HG02852 (cell line): Measurements from ENCODE around the gene BICRA.
"Not testable (repeated sequence)": the region's sequence is repeated elsewhere in the genome, so short reads cannot be mapped to it uniquely, and the experiment has no call there.

Source experiments
- ATAC-seq: cut with Tn5 transposase; IDR thresholded peaks from one replicate; pipeline ENCODE4 v1.9.1; 2021; ENCODE audit warnings: mild to moderate bottlenecking, moderate library complexity; ENCODE audit not compliant: unreplicated experiment

Gene BICRA

DNA sequence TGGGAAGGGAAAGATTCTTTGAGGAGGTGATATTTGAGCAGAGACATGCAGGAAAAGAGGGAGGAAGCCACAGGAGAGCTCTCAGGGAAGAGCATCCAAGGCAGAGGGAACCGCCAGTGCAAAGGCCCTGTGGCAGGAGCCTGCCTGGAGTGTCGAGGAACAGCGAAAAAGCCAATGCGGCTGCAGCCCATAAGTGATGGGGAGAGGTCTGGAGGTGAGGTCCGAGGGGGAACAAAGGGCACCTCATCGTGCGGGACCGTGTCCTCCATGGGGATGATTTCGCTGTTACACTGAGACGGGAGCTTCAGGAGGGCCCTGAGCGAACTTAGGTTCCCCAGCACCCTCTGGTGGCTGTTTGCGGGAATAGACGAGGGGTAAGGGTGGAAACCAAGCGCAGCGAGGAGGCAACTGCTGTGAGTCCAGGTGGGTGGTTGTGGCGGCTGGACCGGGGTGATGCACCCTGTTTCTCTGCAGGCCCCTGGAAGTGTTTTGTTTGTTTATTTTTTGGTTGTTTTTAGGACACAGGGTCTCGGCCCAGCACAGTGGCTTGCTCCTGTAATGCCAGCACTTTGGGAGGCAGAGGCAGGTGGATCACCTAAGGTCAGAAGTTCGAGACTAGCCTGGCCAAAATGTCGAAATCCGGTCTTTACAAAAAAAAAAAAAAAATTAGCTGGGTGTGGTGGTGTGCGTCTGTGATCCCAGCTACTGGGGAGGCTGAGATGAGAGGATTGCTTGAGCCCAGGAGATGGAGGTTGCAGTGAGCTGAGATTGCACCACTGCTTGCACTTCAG, 98.4 kb downstream of the BICRA start:
- ATAC-seq, result no peak

DNA sequence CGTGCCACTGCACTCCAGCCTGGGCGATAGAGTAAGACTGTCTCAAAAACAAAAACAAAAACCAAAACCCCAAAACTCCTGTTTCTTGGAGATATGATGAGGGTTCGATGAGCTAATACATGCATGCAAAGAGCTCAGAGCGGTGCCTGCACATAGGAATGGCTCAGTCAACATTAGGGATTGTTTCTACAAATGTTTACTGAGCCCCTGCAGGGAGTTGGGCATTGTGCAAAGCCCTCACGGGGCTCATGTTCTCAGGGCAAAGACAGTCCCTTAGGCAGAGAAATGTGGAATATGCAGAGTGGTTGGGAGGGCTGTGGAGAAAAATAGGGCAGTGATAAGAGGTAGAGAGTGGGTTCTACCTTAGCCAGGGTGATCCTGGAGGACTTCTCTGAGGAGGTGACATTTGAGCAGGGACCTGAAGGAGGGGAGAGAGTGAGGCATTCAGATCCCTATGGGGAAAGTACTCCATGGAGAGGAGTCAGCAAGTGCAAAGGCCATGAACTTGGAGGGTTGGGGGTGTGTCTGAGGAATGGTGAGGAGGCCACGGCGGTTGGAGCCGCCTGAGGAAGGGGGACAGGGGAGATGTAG, 102.8 kb downstream of the BICRA start:
- ATAC-seq, result no peak

DNA sequence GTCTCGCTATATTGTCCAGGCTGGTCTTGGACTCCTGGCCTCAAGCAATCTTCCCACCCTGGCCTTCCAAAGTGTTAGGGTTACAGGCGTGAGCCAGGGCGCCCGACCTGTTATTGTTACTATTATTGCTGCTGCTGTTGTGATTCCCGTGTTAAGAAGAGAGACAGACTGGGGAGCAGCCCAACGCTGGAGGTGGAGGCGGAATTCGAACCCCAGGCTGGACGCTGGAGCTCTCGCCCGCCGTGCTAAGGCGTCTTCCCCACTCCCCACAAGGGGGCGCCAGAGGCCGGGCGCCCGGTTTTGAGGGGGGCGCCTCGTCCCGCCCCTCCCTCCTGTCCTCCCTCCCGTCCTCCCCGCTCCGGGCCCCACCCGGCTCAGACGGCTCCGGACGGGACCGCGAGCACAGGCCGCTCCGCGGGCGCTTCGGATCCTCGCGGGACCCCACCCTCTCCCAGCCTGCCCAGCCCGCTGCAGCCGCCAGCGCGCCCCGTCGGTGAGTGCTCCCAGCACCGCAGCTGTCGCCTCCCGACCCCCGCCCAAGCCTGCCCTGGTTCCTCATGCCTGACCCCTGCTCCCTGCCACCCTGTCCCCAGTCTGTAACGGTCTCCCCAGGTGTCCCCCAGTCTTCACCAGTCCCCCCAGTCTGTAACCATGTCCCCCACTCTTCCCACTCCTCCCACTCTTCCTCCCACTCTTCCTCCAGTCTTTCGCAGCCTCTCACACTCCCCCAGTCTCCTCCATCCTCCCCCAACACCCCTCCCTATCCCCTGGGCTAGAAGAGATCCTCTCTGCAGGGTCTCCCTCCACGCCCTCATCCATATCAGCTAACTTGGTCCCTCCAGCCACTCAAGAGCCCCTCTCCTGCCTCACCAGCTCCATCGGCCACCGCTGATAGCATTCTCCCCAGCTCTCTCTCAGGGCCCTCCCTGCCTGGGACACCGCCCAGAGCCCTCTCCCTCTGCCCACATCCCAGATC, 104.4 kb downstream of the BICRA start, which contains the start of gene EHD2:
EHD2 (plus strand) TSS at position 377 of the 976 bp plus-strand sequence. CDS start 3,191 bp downstream, outside the sequence.
- no peak for ATAC-seq

DNA sequence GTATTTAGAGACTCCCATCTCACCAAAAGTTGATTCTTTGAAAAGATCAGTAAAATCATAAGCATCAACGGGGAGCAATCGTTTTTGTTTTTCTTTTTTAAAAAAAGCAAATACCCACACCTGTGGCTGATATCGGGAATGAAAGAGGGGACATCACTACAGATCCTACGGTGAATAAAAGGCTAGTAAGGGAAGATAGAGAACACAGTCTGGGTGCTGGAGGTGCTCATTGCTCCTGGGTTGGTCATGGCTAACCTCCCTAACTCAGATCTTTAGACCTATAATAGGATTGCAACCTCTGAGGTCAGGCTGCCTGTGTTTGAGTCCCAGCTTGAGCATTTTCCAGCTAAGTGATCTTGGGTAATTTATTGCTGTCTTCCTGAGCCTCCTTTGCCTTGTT, 105.4 kb downstream of the BICRA start:
- ATAC-seq, result no peak

DNA sequence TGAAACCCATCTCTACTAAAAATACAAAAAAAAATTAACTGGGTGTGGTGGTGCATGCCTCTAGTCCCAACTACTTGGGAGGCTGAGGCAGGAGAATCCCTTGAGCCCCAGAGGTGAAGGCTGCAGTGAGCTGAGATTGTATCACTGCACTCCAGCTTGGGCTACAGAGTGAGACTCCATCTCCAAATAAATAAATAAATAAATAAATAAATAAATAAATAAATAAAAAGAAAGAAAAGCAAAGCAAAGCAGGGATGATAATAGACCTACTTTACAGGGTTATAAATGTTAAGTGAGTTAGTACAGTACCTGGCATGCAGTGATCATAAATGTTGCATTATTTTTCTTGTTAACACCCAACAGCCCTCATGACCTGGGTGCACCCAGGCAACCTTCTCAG, 105.9 kb downstream of the BICRA start:
- not testable (repeated sequence) for ATAC-seq

DNA sequence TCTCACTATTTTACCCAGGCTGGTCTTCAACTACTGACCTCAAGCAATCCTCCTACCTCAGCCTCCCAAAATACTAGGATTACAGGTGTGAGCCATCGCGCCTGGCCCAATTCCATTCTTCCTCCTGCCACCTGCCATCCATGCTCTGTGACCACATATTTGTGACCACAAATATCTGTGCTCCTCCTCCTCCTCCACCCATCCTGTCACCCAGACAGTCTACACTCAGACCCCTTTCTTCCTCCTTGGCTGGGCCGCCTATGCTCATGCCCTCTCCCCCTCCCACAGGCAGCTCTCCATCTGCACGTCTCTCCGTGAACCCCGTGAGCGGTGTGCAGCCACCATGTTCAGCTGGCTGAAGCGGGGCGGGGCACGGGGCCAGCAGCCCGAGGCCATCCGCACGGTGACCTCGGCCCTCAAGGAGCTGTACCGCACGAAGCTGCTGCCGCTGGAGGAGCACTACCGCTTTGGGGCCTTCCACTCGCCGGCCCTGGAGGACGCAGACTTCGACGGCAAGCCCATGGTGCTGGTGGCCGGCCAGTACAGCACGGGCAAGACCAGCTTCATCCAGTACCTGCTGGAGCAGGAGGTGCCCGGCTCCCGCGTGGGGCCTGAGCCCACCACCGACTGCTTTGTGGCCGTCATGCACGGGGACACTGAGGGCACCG, 107.5 kb downstream of the BICRA start:
- ATAC-seq, result no peak

DNA sequence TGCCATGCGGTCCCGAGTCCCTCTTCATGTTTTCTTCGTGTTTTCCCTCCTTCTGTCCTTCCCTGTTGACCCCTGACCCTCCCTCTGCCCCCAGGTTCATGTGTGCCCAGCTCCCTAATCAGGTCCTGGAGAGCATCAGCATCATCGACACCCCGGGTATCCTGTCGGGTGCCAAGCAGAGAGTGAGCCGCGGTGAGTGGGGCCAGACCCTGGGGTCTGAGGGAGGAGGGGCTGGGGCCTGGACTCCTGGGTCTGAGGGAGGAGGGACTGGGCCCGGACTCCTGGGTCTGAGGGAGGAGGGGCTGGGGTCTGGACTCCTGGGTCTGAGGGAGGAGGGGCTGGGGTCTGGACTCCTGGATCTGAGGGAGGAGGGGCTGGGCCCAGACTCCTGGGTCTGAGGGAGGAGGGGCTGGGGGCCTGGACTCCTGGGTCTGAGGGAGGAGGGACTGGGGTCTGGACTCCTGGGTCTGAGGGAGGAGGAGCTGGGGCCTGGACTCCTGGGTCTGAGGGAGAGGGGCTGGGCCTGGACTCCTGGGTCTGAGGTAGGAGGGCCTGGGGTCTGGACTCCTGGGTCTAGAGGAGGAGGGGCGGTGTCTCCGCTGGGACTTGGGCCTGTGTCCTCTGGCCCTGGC, 109.6 kb downstream of the BICRA start:
- not testable (repeated sequence) for ATAC-seq

DNA sequence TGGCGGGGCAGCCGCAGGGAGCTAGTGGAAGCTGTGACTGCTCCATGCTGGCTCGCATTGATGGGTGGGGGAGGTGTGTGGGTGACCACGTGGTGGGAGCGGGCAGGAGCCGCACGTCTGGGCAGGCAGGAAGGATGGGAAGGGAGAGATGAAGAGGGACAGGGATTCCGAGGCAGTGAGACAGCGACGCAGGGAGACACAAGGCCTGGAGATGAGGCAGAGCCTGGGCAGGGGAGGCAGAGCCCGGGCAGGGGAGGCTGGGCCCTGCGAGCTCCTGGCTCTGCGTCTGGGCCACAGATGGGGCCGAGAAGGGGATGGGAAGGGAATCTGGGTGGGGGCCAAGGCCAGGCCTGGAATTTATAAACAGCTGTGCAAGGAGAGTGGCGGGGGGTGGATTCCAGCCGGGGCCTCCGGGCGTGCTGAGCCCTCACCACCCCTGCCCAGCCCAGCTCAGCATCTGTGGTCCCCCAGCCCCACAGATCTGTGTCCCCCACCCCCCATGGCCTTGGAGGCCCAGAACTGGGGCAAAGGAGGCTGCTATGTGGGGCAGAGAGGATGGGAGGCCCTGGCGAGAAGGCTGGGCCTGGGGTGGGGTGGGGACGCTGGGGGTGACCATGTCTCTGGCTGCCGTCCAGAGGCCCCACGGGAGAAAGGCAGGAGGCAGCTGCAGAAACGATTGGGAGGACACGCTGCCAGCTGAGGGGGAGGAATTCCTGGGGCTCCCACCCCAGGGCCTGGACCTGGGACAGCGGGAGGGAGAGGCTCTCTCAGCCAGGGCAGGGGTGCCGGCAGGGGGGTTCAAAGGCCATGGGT, 110.3 kb downstream of the BICRA start:
- ATAC-seq, result no peak

DNA sequence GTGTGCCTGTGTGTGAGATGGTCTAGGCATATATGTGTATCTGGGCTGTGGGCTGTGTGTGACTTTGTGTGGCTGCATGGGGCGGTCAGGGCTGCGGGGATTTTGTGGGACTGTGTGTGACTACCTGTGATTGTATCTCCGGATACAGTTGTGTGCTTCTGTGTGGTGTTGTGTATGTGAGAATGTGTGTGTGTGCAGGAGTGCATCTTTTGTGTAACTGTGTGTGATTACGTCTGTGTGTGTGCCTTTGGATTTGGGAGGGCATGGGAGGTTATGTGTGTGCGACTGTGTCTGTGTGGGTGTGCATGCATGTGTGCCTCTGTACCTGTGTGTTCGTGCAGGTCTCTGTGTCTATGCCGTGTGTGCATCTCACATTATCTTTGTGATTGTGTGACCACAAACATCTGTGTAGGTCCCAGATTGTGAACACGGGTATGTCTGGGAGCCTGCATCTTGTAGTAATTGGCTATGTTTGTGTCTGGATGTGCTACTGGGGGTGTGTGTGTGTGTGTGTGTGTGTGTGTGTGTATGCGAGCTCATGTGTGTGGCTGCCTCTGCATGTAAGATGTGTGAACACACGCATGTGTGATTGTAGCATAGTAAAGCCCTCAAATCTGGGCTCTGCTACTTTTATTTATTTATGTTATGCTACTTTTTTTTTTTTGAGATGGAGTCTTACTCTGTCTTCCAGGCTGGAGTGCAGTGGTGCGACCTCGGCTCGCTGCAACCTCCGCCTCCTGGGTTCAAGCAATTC, 111.9 kb downstream of the BICRA start:
- ATAC-seq, result no peak

DNA sequence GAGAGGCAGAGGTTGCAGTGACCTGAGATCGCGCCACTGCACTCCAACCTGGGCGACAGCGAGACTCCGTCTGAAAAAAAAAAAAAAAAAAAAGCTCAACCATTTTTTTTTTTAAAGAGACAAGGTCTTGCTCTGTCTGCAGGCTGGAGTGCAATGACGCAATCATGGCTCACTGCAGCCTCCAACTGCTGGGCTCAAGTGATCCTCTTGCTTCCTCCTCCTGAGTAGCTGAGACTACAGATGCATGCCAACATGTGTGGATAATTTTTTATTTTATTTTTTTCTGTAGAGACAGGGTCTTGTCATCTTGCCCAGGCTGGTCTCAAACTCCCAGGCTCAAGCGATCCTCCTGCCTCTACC, 114.6 kb downstream of the BICRA start:
- ATAC-seq, result no peak

DNA sequence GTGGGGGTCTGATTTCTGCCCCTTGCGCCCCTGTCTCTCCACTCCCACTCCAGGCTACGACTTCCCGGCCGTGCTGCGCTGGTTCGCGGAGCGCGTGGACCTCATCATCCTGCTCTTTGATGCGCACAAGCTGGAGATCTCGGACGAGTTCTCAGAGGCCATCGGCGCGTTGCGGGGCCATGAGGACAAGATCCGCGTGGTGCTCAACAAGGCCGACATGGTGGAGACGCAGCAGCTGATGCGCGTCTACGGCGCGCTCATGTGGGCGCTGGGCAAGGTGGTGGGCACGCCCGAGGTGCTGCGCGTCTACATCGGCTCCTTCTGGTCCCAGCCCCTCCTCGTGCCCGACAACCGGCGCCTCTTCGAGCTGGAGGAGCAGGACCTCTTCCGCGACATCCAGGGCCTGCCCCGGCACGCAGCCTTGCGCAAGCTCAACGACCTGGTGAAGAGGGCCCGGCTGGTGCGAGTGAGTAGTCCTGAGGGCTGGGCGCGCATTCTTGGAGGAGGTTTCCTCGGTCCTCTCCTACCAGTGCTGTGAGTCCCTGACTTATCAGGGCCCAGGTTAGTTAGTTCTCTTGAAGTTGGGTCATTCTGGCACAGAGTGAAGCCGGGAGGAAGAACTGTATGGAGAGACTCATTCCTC, 116.9 kb downstream of the BICRA start:
- ATAC-seq, result no peak

DNA sequence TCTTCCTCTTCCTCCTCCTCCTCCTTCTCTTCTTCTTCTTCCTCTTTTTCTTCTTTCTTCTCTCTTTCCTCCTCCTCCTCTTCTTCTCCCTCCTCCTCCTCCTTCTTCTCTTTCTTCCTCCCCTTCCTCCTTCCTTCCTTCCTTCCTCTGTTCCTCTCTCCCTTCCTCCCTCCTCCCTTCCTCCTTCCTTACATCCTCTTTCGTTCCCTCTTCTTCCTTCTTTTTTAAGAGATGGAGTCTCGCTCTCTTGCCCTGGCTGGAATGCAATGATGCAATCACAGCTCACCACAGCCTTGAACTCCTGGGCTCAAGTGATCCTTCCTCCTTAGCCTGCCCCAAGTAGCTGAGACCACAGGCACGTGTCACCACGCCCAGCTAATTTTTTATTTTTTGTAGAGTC, 117.5 kb downstream of the BICRA start:
- ATAC-seq, result no peak

DNA sequence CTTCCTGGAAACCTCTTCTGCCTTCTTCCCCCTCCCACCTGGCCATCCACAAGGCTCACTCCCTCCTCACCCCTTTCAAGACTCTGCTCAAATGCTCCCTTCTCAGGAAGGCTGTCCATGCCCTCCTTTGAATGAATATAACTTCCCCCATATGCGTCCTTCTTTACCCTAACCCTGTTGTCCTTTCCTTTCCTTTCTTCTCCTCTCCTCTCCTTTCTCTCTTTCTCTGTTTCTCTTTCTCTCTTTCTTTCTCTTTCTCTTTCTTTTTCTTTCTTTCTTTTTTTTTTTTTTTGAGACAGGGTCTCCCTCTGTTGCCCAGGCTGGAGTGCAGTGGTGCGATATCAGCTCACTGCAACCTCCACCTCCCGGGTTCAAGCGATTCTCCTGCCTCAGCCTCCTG, 119.4 kb downstream of the BICRA start:
- ATAC-seq, result not testable (repeated sequence)

DNA sequence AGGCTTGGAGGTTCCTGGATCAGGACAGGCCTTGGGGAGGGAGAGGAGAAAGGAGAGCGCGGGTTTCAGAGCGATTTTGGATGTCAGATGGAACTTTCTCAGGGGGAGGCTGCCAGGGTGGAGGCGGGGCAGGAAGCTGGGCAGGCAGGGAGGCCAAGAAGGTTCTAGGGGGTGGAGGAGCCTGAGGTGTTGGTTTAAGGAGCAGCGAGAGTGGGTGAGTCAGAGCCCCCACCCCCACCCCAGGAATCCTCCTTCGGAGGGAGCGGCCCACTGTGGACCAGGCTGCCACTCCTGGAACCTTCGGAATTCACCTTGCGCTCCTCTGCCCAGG, 120.5 kb downstream of the BICRA start:
- ATAC-seq, result no peak

DNA sequence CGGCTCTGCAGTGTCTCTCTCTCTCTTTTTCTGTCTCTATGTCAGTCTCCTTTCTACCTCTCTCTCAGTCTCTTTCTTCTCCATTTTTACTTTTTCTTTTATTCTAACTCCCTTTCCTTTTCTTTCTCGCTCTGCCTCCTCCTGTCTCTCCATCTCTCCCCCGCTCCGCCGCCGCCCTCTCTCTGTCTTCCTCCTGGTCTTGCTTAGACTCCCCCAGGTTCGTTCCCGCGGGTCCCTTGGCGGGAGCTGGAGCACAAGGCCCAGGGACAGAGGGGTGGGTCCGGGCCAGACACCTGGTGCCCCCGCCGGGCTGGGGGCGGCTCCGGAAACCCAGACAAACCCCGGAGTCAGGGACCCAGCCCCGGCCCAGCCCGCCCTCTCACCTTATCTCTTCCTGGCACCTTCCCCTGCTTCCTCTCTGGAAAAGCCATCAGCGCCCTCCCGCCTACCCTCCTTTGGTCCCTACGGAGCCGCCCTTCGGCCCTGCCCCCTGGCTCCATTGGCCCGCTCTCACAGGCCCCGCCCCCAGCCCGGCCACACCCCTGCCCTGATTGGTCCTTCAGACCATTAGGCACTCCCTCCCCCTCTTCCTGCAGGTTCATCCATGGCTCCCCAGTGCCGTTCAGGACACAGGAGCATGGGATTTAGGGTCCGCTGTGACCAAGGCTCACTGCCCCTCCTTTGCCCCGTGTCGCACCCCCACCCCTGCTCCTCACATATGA, 121.0 kb downstream of the BICRA start:
- no peak for ATAC-seq

DNA sequence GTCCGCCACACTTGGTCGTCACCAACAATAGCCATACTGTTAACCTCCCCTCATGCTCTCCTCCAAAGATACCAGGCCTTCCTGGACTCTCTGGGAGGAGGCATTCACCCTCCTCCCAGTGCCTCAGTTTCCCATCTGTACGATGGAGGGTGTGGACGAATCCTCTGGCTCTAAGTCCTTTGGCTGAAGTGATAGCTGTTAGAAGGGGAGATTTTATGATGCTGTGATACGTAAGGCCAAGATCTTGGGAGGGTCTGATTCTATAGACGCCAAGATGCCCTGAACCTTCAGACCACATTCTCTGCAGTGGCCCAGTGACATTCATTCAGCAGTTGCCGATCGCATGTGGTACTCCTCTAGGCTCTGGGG, 121.6 kb downstream of the BICRA start:
- no peak for ATAC-seq

DNA sequence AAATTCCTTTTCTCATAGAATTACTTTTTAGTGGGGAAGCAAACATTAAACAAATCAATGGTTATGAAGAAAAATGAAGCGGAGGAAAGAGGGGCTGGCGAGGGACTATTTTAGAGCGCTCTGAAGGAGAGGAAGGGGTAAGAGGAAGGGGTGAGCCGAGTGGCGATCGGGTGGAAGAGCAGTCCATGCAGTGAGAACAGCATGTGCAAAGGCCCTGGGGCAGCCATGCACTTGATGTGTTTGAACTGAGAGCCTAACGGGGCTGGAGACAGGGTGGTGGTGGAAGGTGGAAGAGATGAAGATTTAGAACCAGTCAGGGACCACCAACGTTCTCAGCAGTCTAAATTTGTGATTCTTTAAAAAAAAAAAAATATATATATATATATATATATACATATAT, 122.0 kb downstream of the BICRA start:
- ATAC-seq, result no peak

DNA sequence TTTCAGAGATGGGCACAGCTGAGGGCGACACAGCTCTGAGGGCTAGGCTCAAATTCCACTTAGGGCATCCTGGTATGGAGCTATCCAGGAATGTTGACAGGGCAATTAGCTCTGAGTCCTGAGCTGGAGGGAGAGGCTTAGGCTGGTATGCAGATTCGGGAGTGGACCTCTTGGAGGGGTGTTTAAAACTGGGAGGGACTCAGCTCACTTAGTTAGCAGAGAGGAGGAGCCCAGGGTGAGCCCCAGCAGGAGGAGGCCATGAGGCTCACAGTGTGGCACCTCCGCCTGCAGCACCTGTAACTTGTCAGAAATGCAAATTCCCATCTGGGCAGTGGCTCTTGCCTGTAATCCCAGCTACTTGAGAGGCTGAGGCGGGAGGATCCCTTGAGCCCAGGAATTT, 126.2 kb downstream of the BICRA start:
- no peak for ATAC-seq
